Breast epithelium (tissue), 3 donors: ENCODE results near the gene MADCAM1.

Experiments used
- CTCF ChIP-seq, 3 donors: fragments of 450-650 bp; IDR thresholded peaks; one replicate each; pipeline ENCODE4 v1.5.1; 2016 to 2017; ENCODE audit warnings: antibody characterized with exemption in 3 of 3, mild to moderate bottlenecking in 3 of 3, moderate library complexity in 3 of 3
- POLR2A ChIP-seq: fragments of 450-650 bp; IDR thresholded peaks from one replicate; pipeline ENCODE4 v1.6.1; 2016; ENCODE audit warnings: antibody characterized with exemption, mild to moderate bottlenecking, moderate library complexity
- POLR2AphosphoS5 ChIP-seq, 3 donors: sonication (generic); formaldehyde crosslinking; IDR thresholded peaks; one replicate each; pipeline ENCODE4 v1.6.1; 2017; ENCODE audit warnings: antibody characterized with exemption in 3 of 3

- TF ChIP-seq CTCF (IDR thresholded peaks at IDR 0.05): no peak
- no peak for TF ChIP-seq POLR2A
- TF ChIP-seq POLR2AphosphoS5 (IDR thresholded peaks at IDR 0.05): no peak
Observed at GRCh38 chr19:458091-459042, 37.9 kb upstream of the MADCAM1 start.
